Thyroid gland (tissue), 4 donors: ENCODE results near the gene SUCLA2.

ENCODE experiments used
- POLR2A ChIP-seq, 2 donors: fragments of 450-650 bp; IDR thresholded peaks; one replicate each; pipeline ENCODE4 v1.6.1; 2017; ENCODE audit warnings: antibody characterized with exemption in 2 of 2, mild to moderate bottlenecking in 2 of 2, moderate library complexity in 1 of 2
- TF ChIP-seq, protein P1 (sequence below), 6 experiments: fragments of 200-600 bp in 3 of 6; fragments of 450-650 bp in 3 of 6; sonication (generic) in 3 of 6; IDR thresholded peaks; one replicate each; pipeline ENCODE4 v1.5.1; 2016 to 2019; ENCODE audit warnings: antibody characterized with exemption in 6 of 6, mild to moderate bottlenecking in 2 of 6, inconsistent platforms in 1 of 6, moderate library complexity in 1 of 6

- TF ChIP-seq, protein P1, sequence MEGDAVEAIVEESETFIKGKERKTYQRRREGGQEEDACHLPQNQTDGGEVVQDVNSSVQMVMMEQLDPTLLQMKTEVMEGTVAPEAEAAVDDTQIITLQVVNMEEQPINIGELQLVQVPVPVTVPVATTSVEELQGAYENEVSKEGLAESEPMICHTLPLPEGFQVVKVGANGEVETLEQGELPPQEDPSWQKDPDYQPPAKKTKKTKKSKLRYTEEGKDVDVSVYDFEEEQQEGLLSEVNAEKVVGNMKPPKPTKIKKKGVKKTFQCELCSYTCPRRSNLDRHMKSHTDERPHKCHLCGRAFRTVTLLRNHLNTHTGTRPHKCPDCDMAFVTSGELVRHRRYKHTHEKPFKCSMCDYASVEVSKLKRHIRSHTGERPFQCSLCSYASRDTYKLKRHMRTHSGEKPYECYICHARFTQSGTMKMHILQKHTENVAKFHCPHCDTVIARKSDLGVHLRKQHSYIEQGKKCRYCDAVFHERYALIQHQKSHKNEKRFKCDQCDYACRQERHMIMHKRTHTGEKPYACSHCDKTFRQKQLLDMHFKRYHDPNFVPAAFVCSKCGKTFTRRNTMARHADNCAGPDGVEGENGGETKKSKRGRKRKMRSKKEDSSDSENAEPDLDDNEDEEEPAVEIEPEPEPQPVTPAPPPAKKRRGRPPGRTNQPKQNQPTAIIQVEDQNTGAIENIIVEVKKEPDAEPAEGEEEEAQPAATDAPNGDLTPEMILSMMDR (IDR thresholded peaks at IDR 0.05) = no peak
- no peak for TF ChIP-seq POLR2A (IDR thresholded peaks at IDR 0.05)
Observed at GRCh38 chr13:48029859-48030258, 28.8 kb upstream of the SUCLA2 start.
